RWPE2 (cell line): ENCODE measurements around the gene PTPN18.

Experiments used
- ATAC-seq: fragments of 200-7000 bp; cut with Tn5 transposase; 3 replicates; pipeline ENCODE4 v1.9.1; 2021; ENCODE audit warnings: low read depth
- DNase-seq: peaks from one replicate; pipeline ENCODE4 v3.0.0-alpha.2; 2020; ENCODE audit warnings: low spot score
- H3K27ac ChIP-seq: fragments of 450-650 bp; 2 replicates; pipeline ENCODE4 v1.5.1; 2017; ENCODE audit warnings: mild to moderate bottlenecking; ENCODE audit not compliant: poor library complexity, severe bottlenecking
- H3K27me3 ChIP-seq: fragments of 250-450 bp; sonication (Bioruptor Pico); 2 replicates; pipeline ENCODE4 v1.5.1; 2021; ENCODE audit warnings: mild to moderate bottlenecking, moderate library complexity; ENCODE audit not compliant: insufficient read depth, poor library complexity, severe bottlenecking
- H3K36me3 ChIP-seq: fragments of 250-450 bp; sonication (Bioruptor Pico); 2 replicates; pipeline ENCODE4 v1.5.1; 2020; ENCODE audit warnings: low read depth, mild to moderate bottlenecking, moderate library complexity
- H3K4me1 ChIP-seq: fragments of 250-450 bp; sonication (Bioruptor Pico); 2 replicates; pipeline ENCODE4 v1.5.1; 2021; ENCODE audit warnings: mild to moderate bottlenecking, moderate library complexity; ENCODE audit not compliant: insufficient read depth, poor library complexity, severe bottlenecking
- H3K4me3 ChIP-seq: fragments of 250-450 bp; sonication (Bioruptor Pico); 2 replicates; pipeline ENCODE4 v1.5.1; 2021; ENCODE audit warnings: mild to moderate bottlenecking, moderate library complexity; ENCODE audit not compliant: severe bottlenecking
- H3K9me3 ChIP-seq: fragments of 250-450 bp; sonication (Bioruptor Pico); 2 replicates; pipeline ENCODE4 v1.5.1; 2021; ENCODE audit warnings: mild to moderate bottlenecking, moderate library complexity; ENCODE audit not compliant: severe bottlenecking
- TF ChIP-seq, protein P1 (sequence below): fragments of 450-650 bp; IDR thresholded peaks from one replicate; pipeline ENCODE4 v1.5.1; 2017; ENCODE audit warnings: mild to moderate bottlenecking, moderate library complexity; ENCODE audit not compliant: poor library complexity, severe bottlenecking

PTPN18 gene

GRCh38 chr2:130355172-130355577 lies 681 bp upstream of the PTPN18 start:
- H3K27ac ChIP-seq, result no peak overlapping the region

GRCh38 chr2:130357864-130358263 lies 2.0 kb downstream of the PTPN18 start:
- Histone ChIP-seq H3K36me3 (no peaks in the 10 kb centered on the region), H3K27ac (no peak overlapping the region), H3K4me1 (peaks cover 5% of the 10 kb centered on the region), H3K27me3 (no peaks in the 10 kb centered on the region), H3K4me3 (no peak overlapping the region), H3K9me3 (no peaks in the 10 kb centered on the region)
- DNase-seq, result no peak
- no peak for ATAC-seq
- TF ChIP-seq, protein P1, sequence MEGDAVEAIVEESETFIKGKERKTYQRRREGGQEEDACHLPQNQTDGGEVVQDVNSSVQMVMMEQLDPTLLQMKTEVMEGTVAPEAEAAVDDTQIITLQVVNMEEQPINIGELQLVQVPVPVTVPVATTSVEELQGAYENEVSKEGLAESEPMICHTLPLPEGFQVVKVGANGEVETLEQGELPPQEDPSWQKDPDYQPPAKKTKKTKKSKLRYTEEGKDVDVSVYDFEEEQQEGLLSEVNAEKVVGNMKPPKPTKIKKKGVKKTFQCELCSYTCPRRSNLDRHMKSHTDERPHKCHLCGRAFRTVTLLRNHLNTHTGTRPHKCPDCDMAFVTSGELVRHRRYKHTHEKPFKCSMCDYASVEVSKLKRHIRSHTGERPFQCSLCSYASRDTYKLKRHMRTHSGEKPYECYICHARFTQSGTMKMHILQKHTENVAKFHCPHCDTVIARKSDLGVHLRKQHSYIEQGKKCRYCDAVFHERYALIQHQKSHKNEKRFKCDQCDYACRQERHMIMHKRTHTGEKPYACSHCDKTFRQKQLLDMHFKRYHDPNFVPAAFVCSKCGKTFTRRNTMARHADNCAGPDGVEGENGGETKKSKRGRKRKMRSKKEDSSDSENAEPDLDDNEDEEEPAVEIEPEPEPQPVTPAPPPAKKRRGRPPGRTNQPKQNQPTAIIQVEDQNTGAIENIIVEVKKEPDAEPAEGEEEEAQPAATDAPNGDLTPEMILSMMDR, result no peak

More at GRCh38 chr2:130355172-130355577, 681 bp upstream of the PTPN18 start:
- H3K4me3 ChIP-seq, result peak overlapping the region; percentile 48
- no peaks in the 10 kb centered on the region for H3K27me3 ChIP-seq
- H3K9me3 ChIP-seq, result no peaks in the 10 kb centered on the region
- TF ChIP-seq, protein P1, result no peak
- H3K36me3 ChIP-seq, result no peaks in the 10 kb centered on the region
- ATAC-seq, result 0 out of 3 replicates have a peak, but pooled peaks have one; percentile 2
- peaks cover 5% of the 10 kb centered on the region for H3K4me1 ChIP-seq
- DNase-seq, result no peak

DNA sequence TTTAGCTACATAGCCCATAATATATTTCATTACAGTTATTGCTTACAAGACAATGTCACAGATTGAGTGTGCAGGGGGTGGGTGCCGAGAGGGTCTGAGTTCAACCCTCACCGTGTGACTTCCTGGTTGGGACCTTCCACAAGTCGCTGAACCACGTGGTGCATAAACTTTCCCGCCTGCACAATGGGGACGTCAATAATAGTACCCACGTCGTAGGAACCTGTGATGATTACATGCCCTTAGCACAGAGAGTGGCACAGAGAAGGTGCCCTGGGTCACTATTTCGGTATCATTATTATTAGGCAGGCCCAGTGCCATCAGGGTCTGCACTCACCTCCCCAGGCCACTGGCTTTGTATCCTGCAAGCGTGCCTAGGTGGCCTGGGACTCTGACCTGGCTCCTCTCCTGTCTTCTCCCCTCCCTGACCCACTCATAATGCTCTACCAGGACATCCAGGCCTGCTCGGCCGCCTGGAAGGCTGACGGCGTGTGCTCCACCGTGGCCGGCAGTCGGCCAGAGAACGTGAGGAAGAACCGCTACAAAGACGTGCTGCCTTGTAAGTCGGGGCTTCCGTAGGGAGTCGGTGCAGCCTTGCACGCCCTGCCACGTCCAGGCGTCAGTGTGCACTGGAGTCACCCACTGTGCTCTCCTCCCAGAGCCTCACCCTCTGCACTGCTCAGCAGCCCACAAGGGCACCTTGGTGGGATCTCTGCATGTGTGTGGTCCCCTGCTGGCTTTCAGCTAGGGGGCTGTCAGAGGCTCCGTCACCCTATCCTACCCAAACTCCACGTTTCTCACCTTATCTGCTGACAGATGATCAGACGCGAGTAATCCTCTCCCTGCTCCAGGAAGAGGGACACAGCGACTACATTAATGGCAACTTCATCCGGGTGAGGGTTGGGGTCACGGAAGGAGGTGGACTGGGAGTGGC lies 2.8 kb downstream of the PTPN18 start:
- Histone ChIP-seq H3K4me1 (peaks cover 5% of the 10 kb centered on the region), H3K4me3 (no peak overlapping the region)
- TF ChIP-seq, protein P1, result no peak

DNA sequence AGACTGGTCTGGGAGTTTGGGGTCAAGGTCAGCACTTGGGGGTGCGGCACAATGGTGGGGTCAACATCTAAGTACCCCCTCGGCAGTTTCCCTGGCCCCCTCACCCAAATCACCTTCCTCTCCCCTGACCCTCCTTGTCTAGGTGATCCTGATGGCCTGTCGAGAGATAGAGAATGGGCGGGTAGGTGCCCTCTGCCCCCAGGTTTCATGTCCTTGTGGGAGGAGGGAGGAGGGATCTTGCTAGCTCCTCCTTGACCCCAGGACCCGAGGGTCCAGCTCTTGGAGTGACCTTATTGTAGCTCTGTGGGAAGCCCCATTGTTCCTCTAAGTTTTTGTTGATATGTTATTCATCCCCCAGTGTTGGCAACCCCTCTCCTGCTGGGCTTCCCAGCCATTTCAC lies 3.6 kb downstream of the PTPN18 start:
- no peaks in the 10 kb centered on the region for H3K36me3 ChIP-seq
- H3K4me1 ChIP-seq, result peaks cover 5% of the 10 kb centered on the region
- ATAC-seq, result no peak
- TF ChIP-seq, protein P1, result no peak
- H3K9me3 ChIP-seq, result no peaks in the 10 kb centered on the region
- no peak for DNase-seq
- no peak overlapping the region for H3K27ac ChIP-seq
- no peak overlapping the region for H3K4me3 ChIP-seq
- no peaks in the 10 kb centered on the region for H3K27me3 ChIP-seq

More for the DNA sequence above, 2.8 kb downstream of the PTPN18 start:
- Histone ChIP-seq H3K27me3 (no peaks in the 10 kb centered on the region), H3K9me3 (no peaks in the 10 kb centered on the region), H3K36me3 (no peaks in the 10 kb centered on the region), H3K27ac (no peak overlapping the region)
- DNase-seq (no peak), ATAC-seq (no peak)

DNA sequence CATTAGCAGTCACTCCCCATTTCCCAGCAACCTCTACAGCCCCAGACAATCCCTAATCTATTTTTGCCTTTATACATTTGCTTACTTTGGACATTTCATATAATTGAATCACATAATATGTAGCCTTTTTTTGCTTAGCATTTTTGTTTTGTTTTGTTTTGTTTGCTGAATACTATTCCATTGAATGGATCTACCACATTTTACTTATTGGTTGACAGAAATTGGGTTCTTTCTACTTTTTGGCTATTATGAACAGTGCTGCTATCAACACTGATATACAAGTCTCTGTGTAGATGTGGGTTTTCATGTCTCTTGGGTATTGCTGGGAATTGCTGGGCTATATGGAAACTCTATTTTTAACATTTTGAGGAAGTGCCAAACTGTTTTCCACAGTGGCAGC lies 7.6 kb downstream of the PTPN18 start:
- no peaks in the 10 kb centered on the region for H3K36me3 ChIP-seq
- no peak for ATAC-seq
- H3K27ac ChIP-seq, result no peak overlapping the region
- H3K9me3 ChIP-seq, result no peaks in the 10 kb centered on the region
- TF ChIP-seq, protein P1, result no peak
- H3K4me3 ChIP-seq, result no peak overlapping the region
- no peak for DNase-seq
- H3K27me3 ChIP-seq, result no peaks in the 10 kb centered on the region
- H3K4me1 ChIP-seq, result no peaks in the 10 kb centered on the region
